SU-DHL-6 (cell line): Measurements from ENCODE around the gene SCYGR2.

Experiments used
- H2AFZ ChIP-seq: fragments of 200-600 bp; sonication (generic); 2 replicates; pipeline ENCODE4 v1.6.1; 2014; ENCODE audit warnings: low read depth, mild to moderate bottlenecking, moderate library complexity, mixed read lengths, antibody characterized with exemption, low read length; ENCODE audit not compliant: severe bottlenecking
- H3F3A ChIP-seq: fragments of 200-600 bp; shearing (Covaris generic); 2 replicates; pipeline ENCODE4 v1.6.0; 2016; ENCODE audit warnings: antibody characterized with exemption, mild to moderate bottlenecking; ENCODE audit not compliant: insufficient read depth
- H3K27ac ChIP-seq: fragments of 200-600 bp; sonication (generic); 2 replicates; pipeline ENCODE4 v1.5.1; 2016; ENCODE audit warnings: low read depth, mild to moderate bottlenecking, low read length, moderate library complexity, mixed read lengths
- H3K27me3 ChIP-seq: fragments of 200-600 bp; sonication (generic), shearing (Covaris generic); 2 replicates; pipeline ENCODE4 v1.6.0; 2014; ENCODE audit warnings: mild to moderate bottlenecking, low read length
- H3K36me3 ChIP-seq: fragments of 200-600 bp; sonication (generic); 2 replicates; pipeline ENCODE4 v1.6.1; 2014; ENCODE audit warnings: mild to moderate bottlenecking, low read length, mixed read lengths
- H3K4me2 ChIP-seq: fragments of 300-600, 200-600 bp; shearing (Covaris generic), sonication (generic); 2 replicates; pipeline ENCODE4 v1.6.0; 2014; ENCODE audit warnings: low read length, low read depth, mild to moderate bottlenecking; ENCODE audit not compliant: poor library complexity, severe bottlenecking
- H3K4me3 ChIP-seq: fragments of 200-600 bp; sonication (generic); 2 replicates; pipeline ENCODE4 v1.5.1; 2014; ENCODE audit warnings: antibody characterized with exemption, low read length, mild to moderate bottlenecking, mixed read lengths; ENCODE audit not compliant: insufficient read depth, poor library complexity, severe bottlenecking
- H3K79me2 ChIP-seq: fragments of 200-600 bp; sonication (generic); 2 replicates; pipeline ENCODE4 v1.6.1; 2014; ENCODE audit warnings: mild to moderate bottlenecking, low read length, moderate library complexity; ENCODE audit not compliant: insufficient read depth
- H3K9ac ChIP-seq: fragments of 200-600 bp; sonication (generic); 2 replicates; pipeline ENCODE4 v1.7.0; 2014; ENCODE audit warnings: mild to moderate bottlenecking, low read length
- H3K9me2 ChIP-seq: fragments of 200-600 bp; sonication (generic); replicated peaks from 2 replicates; pipeline ENCODE4 v1.6.1; 2014; ENCODE audit warnings: low read length; ENCODE audit not compliant: insufficient read depth
- H3K9me3 ChIP-seq: fragments of 200-600 bp; sonication (generic); 2 replicates; pipeline ENCODE4 v1.6.1; 2014; ENCODE audit warnings: low read length, mixed read lengths; ENCODE audit not compliant: insufficient read depth
- H4K20me1 ChIP-seq: fragments of 200-600 bp; sonication (generic); 2 replicates; pipeline ENCODE4 v1.6.1; 2014; ENCODE audit warnings: low read depth, mild to moderate bottlenecking, antibody characterized with exemption, low read length, moderate library complexity, mixed read lengths
- CTCF ChIP-seq: fragments of 200-600 bp; sonication (generic); IDR thresholded peaks from one replicate; pipeline ENCODE4 v1.5.1; 2017; ENCODE audit warnings: antibody characterized with exemption, mild to moderate bottlenecking, low read length, moderate library complexity; ENCODE audit not compliant: insufficient read depth, poor library complexity, severe bottlenecking
- EZH2phosphoT487 ChIP-seq: fragments of 200-600 bp; sonication (generic), shearing (Covaris generic); conservative IDR thresholded peaks from 2 replicates; pipeline ENCODE4 v1.6.1; 2018; ENCODE audit warnings: mild to moderate bottlenecking, antibody characterized with exemption, low read length, moderate library complexity, mixed read lengths

The SCYGR2 gene

GRCh38 chr2:227614740-227615139 lies 16.0 kb downstream of the SCYGR2 start, which contains the start of gene SCYGR3:
Gene SCYGR3, minus strand, starts transcription at chr2:227614840. Its CDS starts 0 bp downstream, at chr2:227614840.
- H3K36me3 ChIP-seq = no peaks in the 10 kb centered on the region
- no peaks in the 10 kb centered on the region for H4K20me1 ChIP-seq
- H3K79me2 ChIP-seq = no peaks in the 10 kb centered on the region
- no peaks in the 10 kb centered on the region for H3K9me2 ChIP-seq
- H3F3A ChIP-seq = no peaks in the 10 kb centered on the region
- no peaks in the 10 kb centered on the region for H3K27me3 ChIP-seq
- no peak within 1 kb of the TSS for H3K27ac ChIP-seq
- no peak within 1 kb of the TSS for H3K4me2 ChIP-seq
- TF ChIP-seq EZH2phosphoT487 = no peak
- no peak for TF ChIP-seq CTCF
- no peak within 1 kb of the TSS for H3K9ac ChIP-seq
- H3K9me3 ChIP-seq = no peaks in the 10 kb centered on the region
- no peak within 1 kb of the TSS for H2AFZ ChIP-seq
- no peak within 1 kb of the TSS for H3K4me3 ChIP-seq

DNA sequence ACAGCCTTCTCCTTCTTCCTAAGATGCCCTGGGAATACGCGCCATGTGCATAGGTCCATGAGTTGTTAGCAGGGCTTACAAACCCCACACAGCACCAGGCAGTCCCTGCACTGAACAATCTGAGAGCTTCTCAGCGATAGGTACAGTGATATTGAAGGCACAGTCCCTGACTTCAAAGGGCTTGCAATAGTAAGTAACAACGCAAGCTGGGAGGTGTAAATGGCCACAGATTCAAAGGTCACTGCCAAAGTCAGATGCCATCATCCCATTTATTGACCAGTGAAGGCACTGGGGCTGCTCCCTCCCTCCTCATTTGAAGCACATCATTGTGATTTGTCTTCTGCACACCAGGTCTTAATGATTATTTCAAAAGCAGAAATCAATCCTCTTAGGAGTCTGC lies 16.5 kb downstream of the SCYGR2 start:
- no peak overlapping the region for H3K27ac ChIP-seq
- H2AFZ ChIP-seq = no peak overlapping the region
- H3K36me3 ChIP-seq = no peaks in the 10 kb centered on the region
- H3K4me2 ChIP-seq = no peak overlapping the region
- no peak overlapping the region for H3K9ac ChIP-seq
- H4K20me1 ChIP-seq = no peaks in the 10 kb centered on the region
- H3F3A ChIP-seq = no peaks in the 10 kb centered on the region
- H3K9me3 ChIP-seq = no peaks in the 10 kb centered on the region
- H3K79me2 ChIP-seq = no peaks in the 10 kb centered on the region
- TF ChIP-seq EZH2phosphoT487 (no peak), CTCF (no peak)
- H3K27me3 ChIP-seq = no peaks in the 10 kb centered on the region
- H3K4me3 ChIP-seq = no peak overlapping the region
- no peaks in the 10 kb centered on the region for H3K9me2 ChIP-seq

DNA sequence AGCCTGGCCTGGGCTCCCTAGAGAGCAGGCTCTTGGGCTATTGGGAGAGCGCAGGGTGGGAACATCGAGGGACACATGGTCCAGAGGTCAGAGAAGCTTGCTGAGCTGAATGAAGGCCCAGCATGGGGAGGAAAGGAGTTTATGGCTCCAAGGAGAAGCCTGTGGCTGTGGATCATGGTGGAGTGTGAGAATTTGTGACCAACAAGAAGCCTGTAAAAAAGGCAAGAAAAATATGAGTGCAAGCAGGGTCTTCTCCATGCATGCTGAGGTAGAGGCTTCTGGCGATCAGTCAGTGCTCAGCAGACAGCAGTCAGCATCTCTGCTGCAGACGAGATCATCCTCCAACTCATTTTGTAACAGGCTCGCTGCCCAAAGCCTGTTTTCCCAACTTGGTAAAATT lies 17.2 kb downstream of the SCYGR2 start:
- TF ChIP-seq EZH2phosphoT487 (no peak), CTCF (no peak)
- Histone ChIP-seq H3K27me3 (no peaks in the 10 kb centered on the region), H3K9me2 (no peaks in the 10 kb centered on the region), H2AFZ (no peak overlapping the region), H3K9ac (no peak overlapping the region), H3K9me3 (no peaks in the 10 kb centered on the region), H3K4me3 (no peak overlapping the region), H3K79me2 (no peaks in the 10 kb centered on the region), H3K27ac (no peak overlapping the region), H3F3A (no peaks in the 10 kb centered on the region), H4K20me1 (no peaks in the 10 kb centered on the region), H3K36me3 (no peaks in the 10 kb centered on the region), H3K4me2 (no peak overlapping the region)
